HEK293T (cell line): Measurements from ENCODE around the gene CFLAR.
"Not testable (repeated sequence)": the region's sequence is repeated elsewhere in the genome, so short reads cannot be mapped to it uniquely, and the experiment has no call there.

Experiments
- ARNT ChIP-seq: fragments of 450-650 bp; IDR thresholded peaks from 2 replicates; pipeline ENCODE4 v1.6.1; 2017; ENCODE audit warnings: mild to moderate bottlenecking
- BHLHE40 ChIP-seq: fragments of 450-650 bp; IDR thresholded peaks from 2 replicates; pipeline ENCODE4 v1.6.1; 2016; ENCODE audit warnings: mild to moderate bottlenecking, moderate library complexity, borderline replicate concordance
- FOXM1 ChIP-seq: fragments of 450-650 bp; IDR thresholded peaks from 2 replicates; pipeline ENCODE4 v1.6.1; 2017; ENCODE audit warnings: mild to moderate bottlenecking, borderline replicate concordance
- NFRKB ChIP-seq: fragments of 450-650 bp; IDR thresholded peaks from 2 replicates; pipeline ENCODE4 v1.6.1; 2016; ENCODE audit warnings: mild to moderate bottlenecking, moderate library complexity
- SP1 ChIP-seq: fragments of 450-650 bp; IDR thresholded peaks from 2 replicates; pipeline ENCODE4 v1.6.1; 2017
- SUZ12 ChIP-seq: fragments of 450-650 bp; IDR thresholded peaks from 2 replicates; pipeline ENCODE4 v1.6.1; 2016; ENCODE audit warnings: mild to moderate bottlenecking
- ZNF384 ChIP-seq: fragments of 450-650 bp; IDR thresholded peaks from 2 replicates; pipeline ENCODE4 v1.6.1; 2016
- TF ChIP-seq, protein P1 (sequence below): fragments of 450-650 bp; IDR thresholded peaks from 2 replicates; pipeline ENCODE4 v1.6.1; 2016

GRCh38 chr2:201138986-201139781 is 23.2 kb downstream of the CFLAR start:
- not testable (repeated sequence) for TF ChIP-seq ARNT, SUZ12, NFRKB, FOXM1, BHLHE40, ZNF384, SP1
- TF ChIP-seq, protein P1, sequence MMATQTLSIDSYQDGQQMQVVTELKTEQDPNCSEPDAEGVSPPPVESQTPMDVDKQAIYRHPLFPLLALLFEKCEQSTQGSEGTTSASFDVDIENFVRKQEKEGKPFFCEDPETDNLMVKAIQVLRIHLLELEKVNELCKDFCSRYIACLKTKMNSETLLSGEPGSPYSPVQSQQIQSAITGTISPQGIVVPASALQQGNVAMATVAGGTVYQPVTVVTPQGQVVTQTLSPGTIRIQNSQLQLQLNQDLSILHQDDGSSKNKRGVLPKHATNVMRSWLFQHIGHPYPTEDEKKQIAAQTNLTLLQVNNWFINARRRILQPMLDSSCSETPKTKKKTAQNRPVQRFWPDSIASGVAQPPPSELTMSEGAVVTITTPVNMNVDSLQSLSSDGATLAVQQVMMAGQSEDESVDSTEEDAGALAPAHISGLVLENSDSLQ: not testable (repeated sequence)
